Brain microvascular endothelial cell (primary cell): ENCODE results near the gene ALKAL2.

Experiments used
- DNase-seq: peaks from one replicate; pipeline ENCODE4 v3.0.0-alpha.2; 2020
- H3K27ac ChIP-seq: fragments of 250-450 bp; sonication (Bioruptor Pico); 2 replicates; pipeline ENCODE4 v1.5.1; 2020; ENCODE audit warnings: mild to moderate bottlenecking, moderate library complexity
- H3K27me3 ChIP-seq: fragments of 250-450 bp; sonication (Bioruptor Pico); replicated peaks from 2 replicates; pipeline ENCODE4 v1.5.1; 2020; ENCODE audit warnings: mild to moderate bottlenecking
- H3K36me3 ChIP-seq: fragments of 250-450 bp; sonication (Bioruptor Pico); replicated peaks from 2 replicates; pipeline ENCODE4 v1.5.1; 2020; ENCODE audit warnings: mild to moderate bottlenecking
- H3K4me3 ChIP-seq: 2 replicates; pipeline ENCODE4 v1.5.1; 2011; ENCODE audit warnings: low read depth, mild to moderate bottlenecking, control low read depth, low read length, moderate library complexity
- in situ Hi-C: cut with HindIII; loops from 2 replicates; pipeline ENCODE4 v1.10.0; 2017; ENCODE audit warnings: low sequenced_read_pairs, low pct_ligation_motif_present
- TF ChIP-seq, protein P1 (sequence below): IDR thresholded peaks from 2 replicates; pipeline ENCODE4 v1.5.1; 2011; ENCODE audit warnings: low read depth, mild to moderate bottlenecking, moderate library complexity, low read length, control low read depth, inconsistent platforms; ENCODE audit errors: missing control alignments

The ALKAL2 gene

DNA sequence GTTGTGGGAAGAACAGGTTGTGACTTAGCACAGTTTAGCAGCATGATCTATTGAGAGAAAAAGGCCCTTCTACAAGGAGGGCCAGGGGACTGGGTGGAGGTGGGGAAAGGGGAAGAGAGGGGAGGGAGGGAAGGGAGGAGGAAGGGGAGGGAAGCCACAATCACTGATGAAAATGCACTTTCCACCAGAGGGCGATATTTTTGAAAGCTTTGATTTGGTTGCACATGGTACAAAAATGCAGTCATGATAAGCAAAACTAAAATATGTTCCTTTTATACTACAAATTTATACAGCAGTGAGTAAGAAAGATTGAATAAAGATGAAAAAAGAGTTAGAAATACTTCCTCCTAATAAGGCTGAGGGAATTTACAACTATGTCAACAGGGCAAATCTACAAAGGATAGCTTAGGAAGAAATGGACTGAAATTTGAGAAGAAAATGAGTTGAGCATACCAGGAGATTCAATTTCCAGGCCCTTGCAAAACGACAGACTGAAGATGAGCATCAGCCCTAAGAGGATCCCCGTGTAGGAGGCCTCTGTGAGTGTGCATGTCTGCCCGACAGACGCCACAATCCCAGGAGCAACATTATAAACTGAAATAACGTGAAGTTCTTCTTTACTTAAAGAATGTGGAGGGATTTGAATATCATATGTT lies 41.3 kb downstream of the ALKAL2 start:
- Histone ChIP-seq H3K27ac (no peak overlapping the region), H3K36me3 (peaks cover 10% of the 10 kb centered on the region), H3K27me3 (no peaks in the 10 kb centered on the region), H3K4me3 (no peak overlapping the region)
- TF ChIP-seq, protein P1, sequence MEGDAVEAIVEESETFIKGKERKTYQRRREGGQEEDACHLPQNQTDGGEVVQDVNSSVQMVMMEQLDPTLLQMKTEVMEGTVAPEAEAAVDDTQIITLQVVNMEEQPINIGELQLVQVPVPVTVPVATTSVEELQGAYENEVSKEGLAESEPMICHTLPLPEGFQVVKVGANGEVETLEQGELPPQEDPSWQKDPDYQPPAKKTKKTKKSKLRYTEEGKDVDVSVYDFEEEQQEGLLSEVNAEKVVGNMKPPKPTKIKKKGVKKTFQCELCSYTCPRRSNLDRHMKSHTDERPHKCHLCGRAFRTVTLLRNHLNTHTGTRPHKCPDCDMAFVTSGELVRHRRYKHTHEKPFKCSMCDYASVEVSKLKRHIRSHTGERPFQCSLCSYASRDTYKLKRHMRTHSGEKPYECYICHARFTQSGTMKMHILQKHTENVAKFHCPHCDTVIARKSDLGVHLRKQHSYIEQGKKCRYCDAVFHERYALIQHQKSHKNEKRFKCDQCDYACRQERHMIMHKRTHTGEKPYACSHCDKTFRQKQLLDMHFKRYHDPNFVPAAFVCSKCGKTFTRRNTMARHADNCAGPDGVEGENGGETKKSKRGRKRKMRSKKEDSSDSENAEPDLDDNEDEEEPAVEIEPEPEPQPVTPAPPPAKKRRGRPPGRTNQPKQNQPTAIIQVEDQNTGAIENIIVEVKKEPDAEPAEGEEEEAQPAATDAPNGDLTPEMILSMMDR = peak; percentile 63
- in situ Hi-C loops = no loop called here
- peak; percentile 74 for DNase-seq

DNA sequence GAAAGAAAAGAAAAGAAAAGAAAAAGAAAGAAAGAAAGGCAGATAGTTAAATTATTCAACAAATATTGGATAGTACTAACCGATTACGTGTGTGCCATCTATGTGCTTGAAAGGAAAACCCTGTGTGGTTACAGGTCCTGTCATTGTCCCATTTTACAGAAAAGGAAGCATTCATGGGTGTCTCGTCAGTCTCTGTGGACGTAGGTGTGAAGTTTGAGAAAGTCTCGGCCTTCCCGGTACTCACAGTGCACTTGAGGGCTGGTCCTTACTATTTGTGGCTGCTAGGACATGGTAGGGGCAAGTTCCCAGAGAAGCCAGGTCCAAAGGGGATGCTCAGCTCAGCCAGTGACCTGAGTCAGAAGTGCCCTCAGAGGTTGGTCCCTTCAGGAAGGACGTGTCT lies 43.3 kb downstream of the ALKAL2 start:
- in situ Hi-C loops = no loop called here
- H3K27me3 ChIP-seq = no peaks in the 10 kb centered on the region
- DNase-seq = no peak
- no peak overlapping the region for H3K4me3 ChIP-seq
- H3K27ac ChIP-seq = no peak overlapping the region
- TF ChIP-seq, protein P1 = no peak
- peaks cover 7% of the 10 kb centered on the region for H3K36me3 ChIP-seq

DNA sequence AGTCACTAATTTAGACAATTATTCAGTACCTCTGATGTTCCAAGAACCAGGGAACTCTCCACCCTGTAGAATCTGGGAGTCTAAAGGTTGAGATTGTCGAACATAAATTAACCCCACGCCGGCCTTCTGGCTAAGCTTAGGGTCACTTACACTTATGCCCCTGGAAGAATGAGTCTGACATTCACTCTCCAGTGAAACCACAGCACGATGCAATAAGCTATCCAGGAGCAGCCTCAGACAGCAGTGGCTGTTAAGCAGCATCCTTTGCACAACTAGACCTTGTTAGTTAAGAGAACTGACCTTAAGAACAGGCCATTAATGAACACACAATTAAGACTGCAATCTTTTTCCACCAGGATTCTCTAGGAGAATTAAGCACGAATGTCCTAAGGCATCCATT lies 49.0 kb downstream of the ALKAL2 start:
- TF ChIP-seq, protein P1 = no peak
- no peak overlapping the region for H3K27ac ChIP-seq
- H3K27me3 ChIP-seq = no peaks in the 10 kb centered on the region
- H3K4me3 ChIP-seq = no peak overlapping the region
- in situ Hi-C loops = no loop called here
- peaks cover 3% of the 10 kb centered on the region for H3K36me3 ChIP-seq
- DNase-seq = no peak

DNA sequence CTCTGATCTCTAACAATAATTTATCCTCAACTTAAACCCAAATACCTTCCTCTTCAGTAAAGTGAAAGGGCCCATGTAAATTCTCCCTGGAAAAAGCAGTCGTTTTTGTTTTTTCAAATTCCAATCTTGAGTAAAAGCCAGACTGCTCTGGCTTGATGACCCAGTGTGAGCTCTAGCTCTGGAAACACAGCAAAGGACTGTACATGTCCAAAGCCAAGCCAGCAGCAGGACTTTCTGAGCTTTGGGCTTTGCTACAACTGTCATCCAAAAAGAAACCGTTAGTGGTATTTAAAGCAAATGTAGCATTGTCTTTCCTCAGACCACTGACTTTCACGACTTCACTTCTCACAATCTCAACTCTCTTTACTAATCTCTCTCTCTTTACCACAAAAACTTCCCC lies 49.5 kb downstream of the ALKAL2 start:
- no peak for DNase-seq
- Histone ChIP-seq H3K27ac (no peak overlapping the region), H3K4me3 (no peak overlapping the region), H3K36me3 (no peaks in the 10 kb centered on the region), H3K27me3 (no peaks in the 10 kb centered on the region)
- in situ Hi-C loops = no loop called here
- TF ChIP-seq, protein P1 = no peak

DNA sequence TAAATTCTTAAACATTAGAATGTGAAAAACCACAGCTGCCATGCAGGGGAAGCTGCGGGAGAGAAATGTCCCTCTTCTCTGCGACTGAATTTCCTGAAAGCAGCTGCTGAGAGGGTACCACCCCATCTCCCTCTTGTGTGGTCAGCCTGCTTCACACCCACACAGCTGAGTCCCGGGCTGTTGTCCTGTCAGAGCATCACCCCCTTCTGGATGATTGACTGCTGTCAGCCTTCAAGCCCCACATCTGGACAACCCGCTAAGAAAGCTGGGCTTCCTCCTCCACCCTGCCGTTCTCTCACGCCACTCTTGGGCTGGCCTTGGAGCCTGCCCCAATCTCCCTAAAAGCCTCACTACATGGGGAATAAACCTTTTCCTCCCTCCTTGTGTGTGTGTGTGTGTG lies 50.0 kb downstream of the ALKAL2 start:
- TF ChIP-seq, protein P1 = no peak
- H3K27ac ChIP-seq = no peak overlapping the region
- in situ Hi-C loops = no loop called here
- H3K27me3 ChIP-seq = no peaks in the 10 kb centered on the region
- H3K4me3 ChIP-seq = no peak overlapping the region
- no peaks in the 10 kb centered on the region for H3K36me3 ChIP-seq
- no peak for DNase-seq

DNA sequence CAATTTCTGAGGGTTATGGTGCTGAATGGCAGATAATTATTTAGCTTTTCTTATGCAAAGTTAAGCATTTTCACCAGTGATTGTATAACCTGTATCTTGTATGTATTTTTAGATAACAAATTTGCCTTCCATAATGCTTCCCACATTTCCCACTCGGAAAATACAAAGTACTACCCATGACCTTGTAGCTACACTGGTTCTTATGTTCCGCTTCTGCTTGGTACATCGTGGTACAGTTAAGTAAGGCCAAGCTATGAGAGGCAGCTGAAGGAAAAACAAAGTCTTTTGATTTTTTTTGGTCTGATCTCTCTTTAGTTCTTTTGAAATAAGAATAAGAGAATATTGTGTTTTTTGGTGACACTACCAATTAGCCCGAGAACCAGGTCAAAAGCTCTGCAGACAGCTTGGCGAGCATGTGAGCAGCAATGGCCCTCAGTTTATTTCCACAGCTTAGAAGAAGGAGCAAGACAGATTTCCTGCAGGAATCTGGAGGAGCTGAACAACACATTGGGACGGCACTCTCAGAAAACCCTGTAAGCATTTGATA lies 50.8 kb downstream of the ALKAL2 start:
- no peak for DNase-seq
- Histone ChIP-seq H3K27me3 (no peaks in the 10 kb centered on the region), H3K4me3 (no peak overlapping the region), H3K27ac (no peak overlapping the region), H3K36me3 (no peaks in the 10 kb centered on the region)
- in situ Hi-C loops = no loop called here
- TF ChIP-seq, protein P1 = no peak
